K562 (cell line): Measurements from ENCODE around the gene MPZL3.

Experiments used
- BRCA1 ChIP-seq, 2 experiments: fragments of 450-650 bp in 1 of 2; sonication (generic) in 1 of 2; formaldehyde crosslinking in 1 of 2; IDR thresholded peaks; 2 replicates each; pipeline versions ENCODE4 v1.5.0 to v1.6.1; 2017 to 2020; ENCODE audit warnings: mild to moderate bottlenecking in 1 of 2, missing genetic modification reagents in 1 of 2
- EGR1 ChIP-seq: fragments of 450-650 bp; conservative IDR thresholded peaks from 2 replicates; pipeline ENCODE4 v1.6.1; 2017; ENCODE audit warnings: mild to moderate bottlenecking
- SRF ChIP-seq, 2 experiments: fragments of 250-450, 450-650 bp in 1 of 2; sonication (Bioruptor Pico) in 1 of 2; sonication (generic) in 1 of 2; formaldehyde crosslinking; IDR thresholded peaks; 2 replicates each; pipeline versions ENCODE4 v1.5.0 to v1.5.1; 2020 to 2022; ENCODE audit warnings: mild to moderate bottlenecking in 1 of 2, missing genetic modification reagents in 1 of 2
- TCF7 ChIP-seq: sonication (generic); IDR thresholded peaks from 2 replicates; pipeline ENCODE4 v1.6.1; 2016; ENCODE audit warnings: antibody characterized with exemption, borderline replicate concordance
- ZNF282 ChIP-seq: sonication (generic); formaldehyde crosslinking; IDR thresholded peaks from 2 replicates; pipeline ENCODE4 v1.8.1; 2023; ENCODE audit warnings: missing genetic modification reagents
- TF ChIP-seq, protein P1 (sequence below): sonication (generic); formaldehyde crosslinking; IDR thresholded peaks from 2 replicates; pipeline ENCODE4 v1.9.0; 2022; ENCODE audit warnings: mild to moderate bottlenecking, missing genetic modification reagents
- TF ChIP-seq, protein P2 (sequence below): sonication (generic); formaldehyde crosslinking; IDR thresholded peaks from 2 replicates; pipeline ENCODE4 v1.8.0; 2022; ENCODE audit warnings: missing genetic modification reagents, mild to moderate bottlenecking, borderline replicate concordance
- TF ChIP-seq, protein P3 (sequence below): fragments of 250-450 bp; sonication (Bioruptor Pico); IDR thresholded peaks from 2 replicates; pipeline ENCODE4 v1.4.0; 2020; ENCODE audit warnings: mild to moderate bottlenecking, moderate library complexity, borderline replicate concordance
- TF ChIP-seq, protein P4 (sequence below), 3 experiments: IDR thresholded peaks in 2 of 3; conservative IDR thresholded peaks in 1 of 3; 2 replicates each; pipeline ENCODE4 v1.5.1; 2011 to 2012; ENCODE audit warnings: low read length in 3 of 3, mild to moderate bottlenecking in 3 of 3, control low read depth in 2 of 3, improper control_type of control experiment in 1 of 3, inconsistent platforms in 1 of 3, low read depth in 1 of 3, mixed read lengths in 1 of 3, moderate library complexity in 1 of 3; ENCODE audit not compliant: insufficient read depth in 2 of 3
- TF ChIP-seq, protein P5 (sequence below): fragments of 450-650 bp; IDR thresholded peaks from 2 replicates; pipeline ENCODE4 v1.6.1; 2016
- TF ChIP-seq, protein P6 (sequence below), 2 experiments: IDR thresholded peaks; 2 replicates each; pipeline ENCODE4 v1.6.1; 2011; ENCODE audit warnings: borderline replicate concordance in 1 of 2, control low read depth in 1 of 2, low read depth in 1 of 2, low read length in 1 of 2, mild to moderate bottlenecking in 1 of 2, mixed read lengths in 1 of 2, moderate library complexity in 1 of 2; ENCODE audit not compliant: insufficient read depth in 1 of 2, insufficient read length in 1 of 2, poor library complexity in 1 of 2, severe bottlenecking in 1 of 2; ENCODE audit errors: extremely low read depth in 1 of 2
- TF ChIP-seq, protein P7 (sequence below): sonication (generic); formaldehyde crosslinking; IDR thresholded peaks from 2 replicates; pipeline ENCODE4 v1.8.1; 2023; ENCODE audit warnings: mild to moderate bottlenecking, missing genetic modification reagents

DNA sequence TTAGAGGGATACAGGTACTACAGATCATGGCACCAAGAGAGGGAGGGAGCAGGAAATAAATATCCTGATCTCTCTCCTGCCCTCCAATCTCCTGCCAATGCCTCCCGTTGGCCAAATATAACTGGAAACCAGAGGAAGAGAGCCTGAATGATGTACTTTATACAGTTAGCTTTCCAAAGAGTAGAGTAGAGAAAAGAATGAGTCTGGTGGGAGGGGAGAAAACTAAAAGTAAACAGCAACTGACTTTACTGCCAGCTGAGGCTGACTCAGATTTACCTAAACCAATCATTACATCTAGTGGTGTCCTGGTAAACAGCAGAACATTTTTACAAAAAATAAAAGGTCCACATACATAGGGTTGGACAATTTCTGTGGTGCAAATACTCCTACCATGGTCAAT is 5.1 kb downstream of the MPZL3 start:
- TF ChIP-seq, protein P1, sequence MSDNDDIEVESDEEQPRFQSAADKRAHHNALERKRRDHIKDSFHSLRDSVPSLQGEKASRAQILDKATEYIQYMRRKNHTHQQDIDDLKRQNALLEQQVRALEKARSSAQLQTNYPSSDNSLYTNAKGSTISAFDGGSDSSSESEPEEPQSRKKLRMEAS (CRISPR knock-in tag) = no peak
- TF ChIP-seq, protein P2, sequence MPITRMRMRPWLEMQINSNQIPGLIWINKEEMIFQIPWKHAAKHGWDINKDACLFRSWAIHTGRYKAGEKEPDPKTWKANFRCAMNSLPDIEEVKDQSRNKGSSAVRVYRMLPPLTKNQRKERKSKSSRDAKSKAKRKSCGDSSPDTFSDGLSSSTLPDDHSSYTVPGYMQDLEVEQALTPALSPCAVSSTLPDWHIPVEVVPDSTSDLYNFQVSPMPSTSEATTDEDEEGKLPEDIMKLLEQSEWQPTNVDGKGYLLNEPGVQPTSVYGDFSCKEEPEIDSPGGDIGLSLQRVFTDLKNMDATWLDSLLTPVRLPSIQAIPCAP (CRISPR knock-in tag) = no peak
- TF ChIP-seq, protein P3, sequence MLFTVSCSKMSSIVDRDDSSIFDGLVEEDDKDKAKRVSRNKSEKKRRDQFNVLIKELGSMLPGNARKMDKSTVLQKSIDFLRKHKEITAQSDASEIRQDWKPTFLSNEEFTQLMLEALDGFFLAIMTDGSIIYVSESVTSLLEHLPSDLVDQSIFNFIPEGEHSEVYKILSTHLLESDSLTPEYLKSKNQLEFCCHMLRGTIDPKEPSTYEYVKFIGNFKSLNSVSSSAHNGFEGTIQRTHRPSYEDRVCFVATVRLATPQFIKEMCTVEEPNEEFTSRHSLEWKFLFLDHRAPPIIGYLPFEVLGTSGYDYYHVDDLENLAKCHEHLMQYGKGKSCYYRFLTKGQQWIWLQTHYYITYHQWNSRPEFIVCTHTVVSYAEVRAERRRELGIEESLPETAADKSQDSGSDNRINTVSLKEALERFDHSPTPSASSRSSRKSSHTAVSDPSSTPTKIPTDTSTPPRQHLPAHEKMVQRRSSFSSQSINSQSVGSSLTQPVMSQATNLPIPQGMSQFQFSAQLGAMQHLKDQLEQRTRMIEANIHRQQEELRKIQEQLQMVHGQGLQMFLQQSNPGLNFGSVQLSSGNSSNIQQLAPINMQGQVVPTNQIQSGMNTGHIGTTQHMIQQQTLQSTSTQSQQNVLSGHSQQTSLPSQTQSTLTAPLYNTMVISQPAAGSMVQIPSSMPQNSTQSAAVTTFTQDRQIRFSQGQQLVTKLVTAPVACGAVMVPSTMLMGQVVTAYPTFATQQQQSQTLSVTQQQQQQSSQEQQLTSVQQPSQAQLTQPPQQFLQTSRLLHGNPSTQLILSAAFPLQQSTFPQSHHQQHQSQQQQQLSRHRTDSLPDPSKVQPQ (CRISPR knock-in tag) = no peak
- TF ChIP-seq EGR1 (no peak), TCF7 (no peak), SRF (CRISPR knock-in tag; IDR thresholded peaks at IDR 0.05) (no peak), BRCA1 (IDR thresholded peaks at IDR 0.05) (no peak), BRCA1 (CRISPR knock-in tag; IDR thresholded peaks at IDR 0.05) (no peak), ZNF282 (no peak)
- TF ChIP-seq, protein P4, sequence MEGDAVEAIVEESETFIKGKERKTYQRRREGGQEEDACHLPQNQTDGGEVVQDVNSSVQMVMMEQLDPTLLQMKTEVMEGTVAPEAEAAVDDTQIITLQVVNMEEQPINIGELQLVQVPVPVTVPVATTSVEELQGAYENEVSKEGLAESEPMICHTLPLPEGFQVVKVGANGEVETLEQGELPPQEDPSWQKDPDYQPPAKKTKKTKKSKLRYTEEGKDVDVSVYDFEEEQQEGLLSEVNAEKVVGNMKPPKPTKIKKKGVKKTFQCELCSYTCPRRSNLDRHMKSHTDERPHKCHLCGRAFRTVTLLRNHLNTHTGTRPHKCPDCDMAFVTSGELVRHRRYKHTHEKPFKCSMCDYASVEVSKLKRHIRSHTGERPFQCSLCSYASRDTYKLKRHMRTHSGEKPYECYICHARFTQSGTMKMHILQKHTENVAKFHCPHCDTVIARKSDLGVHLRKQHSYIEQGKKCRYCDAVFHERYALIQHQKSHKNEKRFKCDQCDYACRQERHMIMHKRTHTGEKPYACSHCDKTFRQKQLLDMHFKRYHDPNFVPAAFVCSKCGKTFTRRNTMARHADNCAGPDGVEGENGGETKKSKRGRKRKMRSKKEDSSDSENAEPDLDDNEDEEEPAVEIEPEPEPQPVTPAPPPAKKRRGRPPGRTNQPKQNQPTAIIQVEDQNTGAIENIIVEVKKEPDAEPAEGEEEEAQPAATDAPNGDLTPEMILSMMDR (IDR thresholded peaks at IDR 0.05 in 2 of 3, conservative IDR thresholded peaks at IDR 0.05 in 1 of 3; ENCODE audit: insufficient read depth in 2 of 3, low read depth in 1 of 3, low read length in 3 of 3) = no peak
- TF ChIP-seq, protein P5, sequence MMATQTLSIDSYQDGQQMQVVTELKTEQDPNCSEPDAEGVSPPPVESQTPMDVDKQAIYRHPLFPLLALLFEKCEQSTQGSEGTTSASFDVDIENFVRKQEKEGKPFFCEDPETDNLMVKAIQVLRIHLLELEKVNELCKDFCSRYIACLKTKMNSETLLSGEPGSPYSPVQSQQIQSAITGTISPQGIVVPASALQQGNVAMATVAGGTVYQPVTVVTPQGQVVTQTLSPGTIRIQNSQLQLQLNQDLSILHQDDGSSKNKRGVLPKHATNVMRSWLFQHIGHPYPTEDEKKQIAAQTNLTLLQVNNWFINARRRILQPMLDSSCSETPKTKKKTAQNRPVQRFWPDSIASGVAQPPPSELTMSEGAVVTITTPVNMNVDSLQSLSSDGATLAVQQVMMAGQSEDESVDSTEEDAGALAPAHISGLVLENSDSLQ = no peak
- TF ChIP-seq, protein P6, sequence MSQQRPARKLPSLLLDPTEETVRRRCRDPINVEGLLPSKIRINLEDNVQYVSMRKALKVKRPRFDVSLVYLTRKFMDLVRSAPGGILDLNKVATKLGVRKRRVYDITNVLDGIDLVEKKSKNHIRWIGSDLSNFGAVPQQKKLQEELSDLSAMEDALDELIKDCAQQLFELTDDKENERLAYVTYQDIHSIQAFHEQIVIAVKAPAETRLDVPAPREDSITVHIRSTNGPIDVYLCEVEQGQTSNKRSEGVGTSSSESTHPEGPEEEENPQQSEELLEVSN (IDR thresholded peaks at IDR 0.05; ENCODE audit: borderline replicate concordance in 1 of 2, extremely low read depth in 1 of 2, insufficient read depth in 1 of 2, insufficient read length in 1 of 2, low read depth in 1 of 2, low read length in 1 of 2, poor library complexity in 1 of 2, severe bottlenecking in 1 of 2) = no peak
- TF ChIP-seq, protein P7, sequence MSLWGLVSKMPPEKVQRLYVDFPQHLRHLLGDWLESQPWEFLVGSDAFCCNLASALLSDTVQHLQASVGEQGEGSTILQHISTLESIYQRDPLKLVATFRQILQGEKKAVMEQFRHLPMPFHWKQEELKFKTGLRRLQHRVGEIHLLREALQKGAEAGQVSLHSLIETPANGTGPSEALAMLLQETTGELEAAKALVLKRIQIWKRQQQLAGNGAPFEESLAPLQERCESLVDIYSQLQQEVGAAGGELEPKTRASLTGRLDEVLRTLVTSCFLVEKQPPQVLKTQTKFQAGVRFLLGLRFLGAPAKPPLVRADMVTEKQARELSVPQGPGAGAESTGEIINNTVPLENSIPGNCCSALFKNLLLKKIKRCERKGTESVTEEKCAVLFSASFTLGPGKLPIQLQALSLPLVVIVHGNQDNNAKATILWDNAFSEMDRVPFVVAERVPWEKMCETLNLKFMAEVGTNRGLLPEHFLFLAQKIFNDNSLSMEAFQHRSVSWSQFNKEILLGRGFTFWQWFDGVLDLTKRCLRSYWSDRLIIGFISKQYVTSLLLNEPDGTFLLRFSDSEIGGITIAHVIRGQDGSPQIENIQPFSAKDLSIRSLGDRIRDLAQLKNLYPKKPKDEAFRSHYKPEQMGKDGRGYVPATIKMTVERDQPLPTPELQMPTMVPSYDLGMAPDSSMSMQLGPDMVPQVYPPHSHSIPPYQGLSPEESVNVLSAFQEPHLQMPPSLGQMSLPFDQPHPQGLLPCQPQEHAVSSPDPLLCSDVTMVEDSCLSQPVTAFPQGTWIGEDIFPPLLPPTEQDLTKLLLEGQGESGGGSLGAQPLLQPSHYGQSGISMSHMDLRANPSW (CRISPR knock-in tag) = no peak
